H1 (cell line): ENCODE data around the gene NUDT1. TPM values are rescaled to one million over a fixed set of nuclear protein-coding genes. Genes with fewer than 3 reads are reported as not detected.

Experiments
- CTCF ChIA-PET: fragments of 300-600 bp; sonication (Branson Sonifier 250); formaldehyde crosslinking; loops from one replicate; lab custom pipeline; 2021; ENCODE audit not compliant: partially characterized antibody; lab: Charles Lee
- POLR2A ChIA-PET: fragments of 300-600 bp; sonication (Branson Sonifier 250); formaldehyde crosslinking; loops from one replicate; lab custom pipeline; 2021; ENCODE audit warnings: inconsistent platforms; ENCODE audit not compliant: partially characterized antibody; lab: Charles Lee
- DNase-seq, 2 experiments: peaks; one replicate each; pipeline versions ENCODE4 v3.0.0 to v3.0.0-alpha.2; 2010 to 2022; ENCODE audit warnings: low spot score in 2 of 2, low read depth in 1 of 2, mixed read lengths in 1 of 2
- FAIRE-seq: peaks from 2 replicates; lab custom pipeline; 2011; peaks lifted over from hg19 to GRCh38; lab: Jason Lieb, UNC
- H2AFZ ChIP-seq: 2 replicates; pipeline ENCODE4 v1.8.1; 2012; ENCODE audit warnings: low read length, inconsistent platforms
- H2AK5ac ChIP-seq: 2 replicates; pipeline ENCODE4 v1.6.1; 2013; ENCODE audit warnings: low read depth, low read length
- H2BK120ac ChIP-seq: replicated peaks from 2 replicates; pipeline ENCODE3; 2013; ENCODE audit warnings: low read depth, low read length, inconsistent platforms
- H2BK12ac ChIP-seq: 2 replicates; pipeline ENCODE4 v1.6.1; 2013; ENCODE audit warnings: low read depth, low read length
- H2BK15ac ChIP-seq: 2 replicates; pipeline ENCODE4 v1.6.1; 2013; ENCODE audit warnings: low read length
- H2BK20ac ChIP-seq: 2 replicates; pipeline ENCODE4 v1.6.1; 2013; ENCODE audit warnings: low read length
- H2BK5ac ChIP-seq: 2 replicates; pipeline ENCODE4 v1.6.1; 2013; ENCODE audit warnings: low read depth, low read length
- H3K14ac ChIP-seq: 2 replicates; pipeline ENCODE4 v1.6.1; 2013; ENCODE audit warnings: inconsistent platforms; ENCODE audit not compliant: insufficient read length
- H3K18ac ChIP-seq: 2 replicates; pipeline ENCODE4 v1.6.1; 2013; ENCODE audit warnings: low read length; ENCODE audit errors: extremely low read depth
- H3K23ac ChIP-seq: 2 replicates; pipeline ENCODE4 v1.6.1; 2013; ENCODE audit warnings: inconsistent platforms; ENCODE audit not compliant: insufficient read length
- H3K23me2 ChIP-seq: 2 replicates; pipeline ENCODE4 v1.6.1; 2013; ENCODE audit warnings: low read depth, low read length
- H3K27ac ChIP-seq: 2 replicates; pipeline ENCODE4 v1.6.1; 2011; ENCODE audit warnings: low read depth, low read length, inconsistent platforms
- H3K27me3 ChIP-seq, 4 experiments: replicated peaks in 1 of 4; 1 replicate in 1 of 4; 2 replicates in 3 of 4; pipeline versions ENCODE4 v1.6.1 to v1.8.1; 2011 to 2013; ENCODE audit warnings: low read length in 3 of 4, mild to moderate bottlenecking in 3 of 4, inconsistent platforms in 2 of 4, mixed read lengths in 2 of 4, moderate library complexity in 1 of 4; ENCODE audit not compliant: control insufficient read depth in 3 of 4, insufficient read depth in 3 of 4; ENCODE audit errors: extremely low read depth in 1 of 4
- H3K36me3 ChIP-seq, 4 experiments: 2 replicates each; pipeline versions ENCODE4 v1.6.1 to v1.8.1; 2011 to 2013; ENCODE audit warnings: mild to moderate bottlenecking in 4 of 4, low read length in 3 of 4, moderate library complexity in 2 of 4, control low read depth in 1 of 4, inconsistent platforms in 1 of 4; ENCODE audit not compliant: insufficient read depth in 4 of 4, control insufficient read depth in 2 of 4
- H3K4ac ChIP-seq: replicated peaks from 2 replicates; pipeline ENCODE3; 2013; ENCODE audit warnings: low read length, low read depth, mixed read lengths, inconsistent platforms; ENCODE audit not compliant: insufficient read length
- H3K4me1 ChIP-seq, 4 experiments: replicated peaks in 1 of 4; 1 replicate in 1 of 4; 2 replicates in 3 of 4; pipeline versions ENCODE4 v1.6.1 to v1.8.1; 2011 to 2013; ENCODE audit warnings: low read length in 3 of 4, inconsistent platforms in 2 of 4, mixed read lengths in 1 of 4; ENCODE audit not compliant: insufficient read depth in 4 of 4, control insufficient read depth in 3 of 4
- H3K4me2 ChIP-seq, 2 experiments: 2 replicates each; pipeline versions ENCODE4 v1.6.1 to v1.8.1; 2011 to 2013; ENCODE audit warnings: low read depth in 2 of 2, low read length in 2 of 2, control low read depth in 1 of 2, inconsistent platforms in 1 of 2, mild to moderate bottlenecking in 1 of 2; ENCODE audit not compliant: insufficient read depth in 1 of 2
- H3K4me3 ChIP-seq, 4 experiments: fragments of 200-600, 300-600 bp in 1 of 4; sonication (generic), shearing (Covaris generic), sonication (Bioruptor Twin) in 1 of 4; 2 replicates each; pipeline versions ENCODE4 v1.5.1 to v1.8.1; 2011 to 2016; ENCODE audit warnings: low read length in 4 of 4, low read depth in 3 of 4, control low read depth in 2 of 4, inconsistent platforms in 2 of 4, mild to moderate bottlenecking in 2 of 4, mixed read lengths in 1 of 4, moderate library complexity in 1 of 4; ENCODE audit not compliant: insufficient read depth in 2 of 4; ENCODE audit errors: extremely low read depth in 1 of 4
- H3K56ac ChIP-seq: replicated peaks from 2 replicates; pipeline ENCODE3; 2013; ENCODE audit warnings: low read depth, mild to moderate bottlenecking, mixed read lengths, low read length, inconsistent platforms; ENCODE audit not compliant: insufficient read length
- H3K79me1 ChIP-seq: 2 replicates; pipeline ENCODE4 v1.6.1; 2013; ENCODE audit warnings: low read depth, low read length, control low read depth
- H3K79me2 ChIP-seq, 2 experiments: 2 replicates each; pipeline versions ENCODE4 v1.6.1 to v1.8.1; 2012 to 2013; ENCODE audit warnings: low read length in 2 of 2, mild to moderate bottlenecking in 2 of 2, inconsistent platforms in 1 of 2; ENCODE audit not compliant: insufficient read depth in 2 of 2, control insufficient read depth in 1 of 2
- H3K9ac ChIP-seq, 4 experiments: replicated peaks in 1 of 4; 1 replicate in 1 of 4; 2 replicates in 3 of 4; pipeline versions ENCODE4 v1.6.1 to v1.8.1; 2011 to 2013; ENCODE audit warnings: low read depth in 3 of 4, low read length in 3 of 4, control low read depth in 2 of 4, mild to moderate bottlenecking in 2 of 4, moderate library complexity in 2 of 4, inconsistent platforms in 1 of 4; ENCODE audit errors: extremely low read depth in 1 of 4
- H3K9me3 ChIP-seq, 2 experiments: 2 replicates each; pipeline versions ENCODE4 v1.6.1 to v1.8.1; 2012 to 2013; ENCODE audit warnings: mild to moderate bottlenecking in 2 of 2, moderate library complexity in 2 of 2, control low read depth in 1 of 2, inconsistent platforms in 1 of 2, low read depth in 1 of 2, low read length in 1 of 2, mixed read lengths in 1 of 2; ENCODE audit not compliant: insufficient read depth in 2 of 2
- H4K20me1 ChIP-seq, 2 experiments: replicated peaks in 1 of 2; 2 replicates each; pipeline versions ENCODE3 to v1.8.1; 2011 to 2013; ENCODE audit warnings: inconsistent platforms in 2 of 2, low read length in 2 of 2, mild to moderate bottlenecking in 1 of 2; ENCODE audit not compliant: insufficient read depth in 2 of 2, control insufficient read depth in 1 of 2
- H4K5ac ChIP-seq: 2 replicates; pipeline ENCODE4 v1.6.1; 2013; ENCODE audit warnings: low read length, low read depth, mixed read lengths, inconsistent platforms; ENCODE audit not compliant: insufficient read length
- H4K8ac ChIP-seq: 2 replicates; pipeline ENCODE4 v1.8.0; 2013; ENCODE audit warnings: mild to moderate bottlenecking, moderate library complexity, low read length, inconsistent platforms; ENCODE audit not compliant: insufficient read depth; ENCODE audit errors: extremely low read depth
- H4K91ac ChIP-seq: replicated peaks from 2 replicates; pipeline ENCODE3; 2013; ENCODE audit warnings: low read length, mixed read lengths, inconsistent platforms; ENCODE audit not compliant: insufficient read length
- RNF2 ChIP-seq: fragments of 200-900, 300-1000 bp; sonication (generic); IDR thresholded peaks from 2 replicates; pipeline ENCODE4 v1.7.1; 2016; ENCODE audit warnings: borderline replicate concordance, low read depth, mild to moderate bottlenecking, antibody characterized with exemption, low read length; ENCODE audit not compliant: poor library complexity, severe bottlenecking; ENCODE audit errors: missing control alignments
- SP4 ChIP-seq: IDR thresholded peaks from 2 replicates; pipeline ENCODE4 v1.6.1; 2012; ENCODE audit warnings: low read length, inconsistent platforms
- WGBS, 2 experiments: shearing (Covaris generic) in 1 of 2; methylation state at CpG; one replicate each; pipeline versions ENCODE4 v1.1.6 to v1.1.7; 2013 to 2015; ENCODE audit warnings: low lambda C conversion rate in 2 of 2, mixed read lengths in 2 of 2, inconsistent platforms in 1 of 2, low coverage in 1 of 2, missing lambda C conversion rate in 1 of 2; ENCODE audit not compliant: insufficient replicate concordance in 2 of 2, insufficient coverage in 1 of 2, insufficient read length in 1 of 2; ENCODE audit errors: extremely low coverage in 1 of 2, missing lambda C conversion rate in 1 of 2; 5-methylcytosine and 5-hydroxymethylcytosine counted together
- polyA plus RNA-seq, 7 experiments: library from polyadenylated mRNA; depleted of rRNA in 3 of 7; stranded (reverse) in 5 of 7; unstranded in 2 of 7; fragments of >200 nt in 5 of 7; fragments of 200-250 nt in 2 of 7; gene quantifications; 1 replicate in 5 of 7; 2 replicates in 1 of 7; 4 replicates in 1 of 7; pipeline versions ENCODE4 v1.2.1 to v1.2.3, GENCODE V29; 2011 to 2013; ENCODE audit warnings: missing spikeins in 2 of 7, mixed read lengths in 2 of 7
- total RNA-seq: library from RNA; stranded (reverse); fragmentation: NEBNext Ultra II Directional; extraction: Animal tissue kit (Norgen Biotek cat#: 25700); gene quantifications from 2 replicates; pipeline ENCODE4 v1.2.1, GENCODE V29; 2021

NUDT1 gene
- total and polyA plus RNA-seq, 2 of the 8 experiments (the other 6 are each of a cell fraction or from before 2014, with no cell fraction given), result 76.1 to 89.5 TPM

- Histone ChIP-seq H3K4ac (no peak overlapping the region), H3K9me3 (peaks cover 8 to 11% of the 10 kb centered on the region in 2 experiments), H2AFZ (no peak overlapping the region), H4K8ac (no peak overlapping the region; the same call in 1 of the 2 replicates), H2BK12ac (no peak overlapping the region), H2BK20ac (no peak overlapping the region), H3K23ac (no peak overlapping the region), H3K4me2 (no peak overlapping the region), H3K4me1 (no peaks in the 10 kb centered on the region), H4K91ac (no peak overlapping the region), H2BK120ac (no peak overlapping the region), H2BK15ac (no peak overlapping the region), H3K14ac (no peak overlapping the region), H3K27me3 (no peaks in the 10 kb centered on the region), H2BK5ac (no peak overlapping the region; the same call in 1 of the 2 replicates), H3K79me2 (peaks cover 0 to 6% of the 10 kb centered on the region in 2 experiments; a peak in 1 of 4 replicates), H3K4me3 (no peak overlapping the region), H3K18ac (no peak overlapping the region), H3K56ac (no peak overlapping the region), H4K20me1 (peaks cover 9 to 14% of the 10 kb centered on the region in 2 experiments), H3K36me3 (peaks cover 0 to 25% (median 14%) of the 10 kb centered on the region in 4 experiments; a peak in 5 of 8 replicates), H4K5ac (no peak overlapping the region), H3K23me2 (no peaks in the 10 kb centered on the region), H3K9ac (no peak overlapping the region), H2AK5ac (no peak overlapping the region), H3K79me1 (peaks cover 4% of the 10 kb centered on the region), H3K27ac (no peak overlapping the region)
- WGBS, 2 experiments, result 98% methylated on average over 10 of the region's 10 CpGs; no CpG with 5 or more reads in 1 of the 2 experiments
- TF ChIP-seq SP4 (no peak), RNF2 (no peak)
- ChIA-PET CTCF (no interaction called here), POLR2A (no interaction called here)
- DNase-seq (no peak), FAIRE-seq (no peak)
These were observed 43.3 kb upstream of the NUDT1 start for GRCh38 chr7:2198760-2199159.
